Glomerular endothelial cell (primary cell): ENCODE results near the gene BDNF. TPM values are rescaled to one million over a fixed set of nuclear protein-coding genes. Genes with fewer than 3 reads are reported as not detected.
"Not testable (repeated sequence)": the region's sequence is repeated elsewhere in the genome, so short reads cannot be mapped to it uniquely, and the experiment has no call there.

ENCODE experiments used
- DNase-seq: peaks from one replicate; pipeline ENCODE4 v3.0.0-alpha.2; 2011; ENCODE audit warnings: low read depth, low spot score; ENCODE audit errors: extremely low read depth
- total RNA-seq: library from RNA; depleted of rRNA; stranded (reverse); fragments of >200 nt; gene quantifications from 2 replicates; pipeline ENCODE4 v1.2.3, GENCODE V29; 2015

The BDNF gene
- total RNA-seq, 1 donor from 2014 or later, result 4.7 TPM

DNA sequence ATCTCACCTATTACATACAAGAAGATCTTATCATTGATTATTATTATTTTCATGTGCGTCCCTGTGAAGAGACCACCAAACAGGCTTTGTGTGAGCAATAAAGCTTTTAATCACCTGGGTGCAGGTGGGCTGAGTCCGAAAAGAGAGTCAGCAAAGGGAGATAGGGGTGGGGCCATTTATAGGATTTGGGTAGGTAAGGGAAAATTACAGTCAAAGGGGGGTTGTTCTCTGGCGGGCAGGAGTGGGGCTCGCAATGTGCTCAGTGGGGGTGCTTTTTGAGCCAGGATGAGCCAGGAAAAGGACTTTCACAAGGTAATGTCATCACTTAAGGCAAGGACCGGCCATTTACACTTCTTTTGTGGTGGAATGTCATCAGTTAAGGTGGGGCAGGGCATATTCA lies 71.2 kb downstream of the BDNF start:
- DNase-seq, result not testable (repeated sequence)

DNA sequence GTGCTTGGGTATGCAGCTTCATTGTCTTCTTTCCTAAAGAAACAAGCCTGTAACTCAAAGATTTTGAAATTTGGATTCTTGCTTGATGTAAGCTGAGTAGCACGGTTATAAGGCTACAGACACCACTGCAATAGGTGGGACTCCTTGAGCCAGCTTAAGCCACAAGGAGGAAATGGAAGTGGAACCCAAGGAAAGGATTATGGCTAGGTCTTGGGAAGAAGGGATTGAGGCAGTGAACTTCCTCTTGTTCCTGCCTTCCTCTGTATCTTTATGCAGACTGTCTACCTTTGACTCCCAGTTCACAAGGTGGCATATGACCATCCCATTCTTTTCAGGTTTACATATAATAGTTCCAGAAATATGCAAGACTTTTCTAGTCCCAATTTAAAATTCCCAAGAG lies 72.3 kb downstream of the BDNF start:
- no peak for DNase-seq

DNA sequence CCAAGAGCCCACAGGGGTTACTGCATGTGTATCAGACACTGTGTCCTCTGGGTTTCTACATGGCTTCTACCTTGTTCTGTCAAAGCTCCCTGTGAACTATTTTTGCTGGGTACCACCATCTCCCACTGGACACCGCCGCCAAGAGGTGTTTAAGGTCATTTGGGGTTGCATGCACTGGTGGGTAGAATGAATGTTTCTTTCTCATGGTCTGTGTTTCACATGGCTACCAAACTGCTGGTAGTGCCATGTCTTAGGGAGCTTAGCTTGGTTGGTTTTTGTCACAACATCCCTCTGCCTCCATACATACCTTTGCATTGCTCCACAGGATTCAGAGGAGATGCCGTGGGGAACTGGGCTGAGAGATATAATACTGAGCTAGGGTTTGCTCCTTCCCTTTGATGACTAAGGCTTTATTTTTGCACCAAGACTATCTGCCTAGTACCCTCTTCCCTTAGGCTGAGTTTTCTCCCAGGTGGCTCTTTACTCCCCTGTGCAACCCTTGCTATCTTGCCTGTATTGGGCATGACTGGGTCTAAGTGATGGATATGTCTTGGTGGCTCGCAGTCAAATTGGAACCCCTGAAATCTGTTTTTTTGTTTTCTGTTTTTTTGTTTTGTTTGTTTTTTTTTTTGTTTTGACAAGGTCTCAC lies 73.2 kb downstream of the BDNF start:
- DNase-seq, result no peak

DNA sequence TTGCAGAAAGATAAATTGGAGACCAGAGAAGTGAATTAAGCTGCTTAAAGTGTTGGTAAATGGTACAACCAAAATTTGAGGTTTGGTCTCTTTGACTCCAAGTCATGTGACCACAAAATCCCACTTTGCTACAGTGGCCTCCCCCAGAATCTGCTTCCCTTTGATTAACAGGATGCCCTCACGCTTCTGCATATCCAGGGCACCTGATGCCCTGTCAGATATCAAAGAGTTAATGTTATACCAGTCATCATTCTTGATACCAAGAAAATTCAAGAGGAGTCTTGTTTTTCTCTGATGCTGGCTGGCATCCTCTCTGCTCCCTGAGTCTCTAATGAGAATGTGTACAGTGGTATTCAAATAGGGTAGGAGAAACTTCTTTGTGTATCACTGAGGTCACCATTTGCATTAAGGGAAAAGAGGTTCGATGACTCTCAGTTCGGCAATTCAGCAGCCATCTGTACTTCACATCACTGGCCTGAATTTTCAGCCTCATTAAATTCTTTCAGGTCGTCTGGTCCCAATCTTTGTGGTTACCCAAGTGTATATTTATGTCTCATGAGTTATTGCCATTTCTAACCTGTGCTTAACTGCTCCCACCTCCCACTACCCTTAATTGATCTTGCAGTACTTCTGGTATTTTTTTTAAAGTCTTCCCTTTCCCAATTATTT lies 73.9 kb downstream of the BDNF start:
- no peak for DNase-seq

DNA sequence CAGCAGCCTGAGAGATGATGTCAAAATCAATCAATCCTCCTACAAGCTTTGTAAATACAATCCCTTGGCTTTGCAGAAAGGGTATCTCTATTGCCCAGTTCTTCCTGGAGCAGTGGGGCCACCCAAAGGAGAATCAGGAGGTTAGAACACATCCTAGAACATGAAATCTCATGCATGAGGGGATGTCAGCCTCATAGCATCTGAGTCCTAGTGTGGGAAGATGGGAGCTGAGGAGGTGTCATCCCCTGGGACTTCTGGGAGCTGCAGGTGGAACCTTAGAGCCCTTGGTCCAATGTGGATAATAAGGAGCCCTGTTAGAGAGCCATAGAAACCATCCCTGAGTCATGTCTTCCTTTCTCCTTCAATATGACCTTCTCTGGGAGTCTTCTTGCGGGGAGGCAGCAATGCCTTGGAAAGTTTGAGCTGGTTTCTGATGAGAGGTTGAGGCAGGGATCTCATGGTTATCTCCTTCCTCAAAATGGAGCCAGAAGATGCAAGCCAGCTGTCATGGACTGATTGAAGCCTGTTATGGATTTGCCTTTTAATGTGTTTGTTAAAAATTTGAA lies 74.8 kb downstream of the BDNF start:
- no peak for DNase-seq

- DNase-seq, result no peak
These were observed 76.2 kb downstream of the BDNF start for GRCh38 chr11:27623945-27624523.

DNA sequence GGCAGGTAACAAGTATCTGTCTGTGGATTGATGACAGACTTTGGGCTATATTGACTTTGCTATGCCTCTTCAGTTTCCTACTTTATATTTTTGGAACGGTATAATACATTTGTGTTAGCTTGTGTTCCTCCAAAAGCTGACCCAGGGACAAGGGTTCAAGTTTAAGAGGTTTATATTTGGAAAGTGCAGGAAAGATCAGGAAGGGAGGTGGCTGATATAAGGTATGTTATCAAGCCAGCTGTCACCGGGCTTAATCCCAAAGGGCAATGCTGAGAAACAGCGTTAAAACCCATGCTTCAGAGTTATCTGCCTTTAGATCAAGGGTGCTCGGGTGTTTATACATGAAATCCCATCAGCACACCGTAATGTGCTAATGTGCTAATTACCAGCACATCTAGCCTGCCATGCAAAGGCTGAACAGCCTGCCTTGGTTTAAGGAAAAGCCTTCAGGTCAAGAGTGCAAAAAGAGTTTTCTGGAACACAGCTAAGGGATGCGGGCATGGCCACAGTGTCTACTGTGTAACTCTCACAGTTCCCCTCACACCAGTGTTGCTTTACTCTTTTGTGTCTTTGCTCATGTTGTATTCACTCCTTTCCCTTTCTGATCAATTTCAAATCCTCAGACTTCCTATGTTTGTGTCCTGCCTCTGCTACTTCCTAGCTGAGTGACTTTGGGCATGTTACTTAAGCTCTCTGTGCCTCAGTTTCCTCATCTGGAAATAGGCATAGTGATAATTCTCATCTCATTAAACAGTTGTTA lies 77.5 kb downstream of the BDNF start:
- no peak for DNase-seq

GRCh38 chr11:27621405-27622161 lies 78.7 kb downstream of the BDNF start:
- DNase-seq, result no peak

- DNase-seq, result no peak
These were observed 80.4 kb downstream of the BDNF start for GRCh38 chr11:27619763-27620335.

DNA sequence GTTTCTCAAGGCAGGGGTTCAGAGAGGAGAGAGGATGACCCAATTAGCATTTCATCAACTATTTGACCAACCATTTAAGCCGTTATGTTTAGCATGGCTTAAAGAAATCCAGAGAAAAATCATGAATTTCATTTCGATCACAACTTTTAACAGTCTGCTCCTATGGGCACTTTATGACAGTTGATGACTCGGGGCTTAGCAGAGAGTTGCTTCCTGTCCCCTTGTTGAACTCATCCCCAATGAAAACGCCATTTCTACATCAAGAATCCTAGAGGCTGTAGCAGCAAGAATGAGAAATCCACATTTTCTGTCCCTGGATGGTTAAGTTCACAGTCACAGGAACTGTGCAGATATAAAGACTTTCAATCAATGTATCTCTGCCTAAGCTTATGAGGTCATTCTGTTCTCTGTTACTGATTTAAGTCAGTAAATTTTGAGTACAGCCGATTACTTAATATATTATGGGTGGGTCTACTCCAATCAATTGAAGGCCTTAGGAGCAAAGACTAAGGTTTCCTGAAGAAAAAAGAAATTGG lies 81.1 kb downstream of the BDNF start:
- no peak for DNase-seq

GRCh38 chr11:27618281-27618915 lies 81.9 kb downstream of the BDNF start:
- DNase-seq, result no peak

- DNase-seq, result no peak
These were observed 83.5 kb downstream of the BDNF start for GRCh38 chr11:27616711-27617110.

DNA sequence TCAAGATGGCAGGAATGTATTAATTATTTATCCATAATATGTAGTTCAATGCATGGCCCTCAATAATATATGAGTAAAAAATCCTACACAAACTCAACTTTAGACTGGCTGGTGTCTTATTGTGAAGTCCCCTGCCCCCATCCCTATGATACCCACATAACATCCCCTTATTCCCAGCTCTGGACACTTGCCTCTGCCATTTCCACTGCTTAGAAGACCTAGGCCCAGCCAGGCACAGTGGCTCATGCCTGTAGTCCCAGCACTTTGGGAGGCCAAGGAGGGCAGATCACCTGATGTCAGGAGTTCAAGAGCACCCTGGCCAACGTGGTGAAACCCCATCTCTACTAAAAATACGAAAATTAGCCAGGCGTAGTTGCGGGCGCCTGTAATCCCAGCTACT lies 84.4 kb downstream of the BDNF start:
- no peak for DNase-seq

DNA sequence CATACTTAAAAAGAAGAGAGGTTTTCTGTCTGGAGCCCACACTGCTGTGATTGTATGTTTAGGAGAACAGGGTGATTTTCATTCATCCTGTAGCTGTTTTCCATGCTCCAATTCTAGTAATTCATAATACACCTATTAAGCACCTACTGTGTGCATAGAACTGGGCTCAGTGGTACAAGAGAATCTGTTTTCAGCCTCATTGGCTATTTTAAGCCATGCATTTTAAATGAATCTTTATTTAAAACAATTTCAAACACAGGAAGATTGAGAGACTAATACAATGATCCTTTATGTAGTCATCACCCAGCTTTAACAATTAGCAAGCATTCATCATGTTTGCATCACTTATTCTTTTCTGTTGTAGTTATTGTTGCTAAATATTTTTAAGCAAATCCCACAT lies 86.2 kb downstream of the BDNF start:
- no peak for DNase-seq

- DNase-seq, result no peak
These were observed 87.0 kb downstream of the BDNF start for GRCh38 chr11:27612932-27613880.

DNA sequence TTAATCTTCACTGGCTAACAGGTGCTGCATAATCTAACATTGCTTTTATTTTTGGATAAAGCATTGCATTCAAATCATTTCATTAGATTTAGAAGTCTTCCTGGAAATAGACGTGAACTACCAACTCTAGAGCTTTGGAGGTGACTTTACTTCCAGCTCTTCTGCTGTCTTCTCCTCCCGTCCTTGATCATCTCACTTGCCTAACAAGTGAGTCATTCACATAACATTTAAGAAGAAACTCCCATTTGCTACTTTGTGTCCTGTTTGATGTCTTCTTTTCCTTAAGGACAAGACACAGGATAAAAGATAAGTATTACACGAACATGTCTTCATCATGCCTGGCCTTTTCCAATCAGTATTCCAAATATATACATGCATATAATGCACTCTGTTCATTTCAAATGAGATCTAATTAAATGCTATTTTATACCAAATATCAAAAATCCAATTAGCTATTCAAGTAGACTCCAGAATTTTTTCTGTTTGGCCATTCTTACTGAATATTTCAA lies 88.3 kb downstream of the BDNF start:
- DNase-seq, result no peak

DNA sequence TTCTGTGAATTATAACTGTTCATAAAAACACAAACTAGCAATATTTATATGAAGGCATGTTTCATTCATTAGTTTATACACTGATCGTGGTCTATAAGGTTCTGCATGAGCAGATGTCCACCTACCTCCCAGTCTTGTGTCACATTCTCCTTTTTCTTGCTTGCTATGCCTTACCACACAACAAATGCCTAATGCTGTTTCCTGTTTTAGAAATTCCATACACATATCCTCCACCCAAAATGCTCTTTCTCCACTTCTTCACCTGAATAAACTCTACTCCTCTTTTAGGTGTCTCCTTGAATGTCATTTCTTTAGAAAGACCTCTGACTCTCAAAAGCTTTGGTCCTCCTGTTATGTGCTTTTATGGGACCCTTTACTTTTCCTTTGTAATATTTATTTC lies 88.9 kb downstream of the BDNF start:
- DNase-seq, result no peak

DNA sequence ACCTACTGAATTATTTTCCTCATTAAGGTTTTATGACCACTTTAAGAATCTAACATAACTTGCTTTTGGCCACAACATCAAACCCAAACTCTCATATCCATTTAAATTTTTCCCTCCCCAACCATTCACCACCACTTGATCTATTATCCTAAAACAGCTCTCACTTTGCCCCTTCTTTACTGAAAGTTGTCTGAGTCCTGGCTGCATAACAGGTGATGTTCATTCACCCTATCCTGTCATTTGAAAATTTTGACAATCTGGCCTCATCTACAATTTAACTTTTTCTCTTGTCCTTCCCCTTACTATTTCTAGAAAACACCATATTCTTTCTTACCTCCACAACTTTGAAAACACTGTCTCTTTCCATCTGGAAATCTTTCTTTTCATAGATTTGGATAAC lies 89.3 kb downstream of the BDNF start:
- DNase-seq, result no peak
